CD8-positive, alpha-beta memory T cell (primary cell): Measurements from ENCODE around the gene ZDHHC11. TPM values are rescaled to one million over a fixed set of nuclear protein-coding genes. Genes with fewer than 3 reads are reported as not detected.
A peak's percentile ranks its signal among the peaks of the same experiment; 100 is the strongest.

ENCODE experiments used
- CTCF ChIA-PET: fragments of 350-600 bp; sonication (Branson Sonifier 250); formaldehyde crosslinking; loops from one replicate; lab custom pipeline; 2021; ENCODE audit warnings: antibody characterized with exemption; lab: Charles Lee
- POLR2A ChIA-PET: fragments of 350-600 bp; sonication (Branson Sonifier 250); formaldehyde crosslinking; loops from one replicate; lab custom pipeline; 2021; ENCODE audit warnings: antibody characterized with exemption; lab: Charles Lee
- DNase-seq, 5 donors: peaks; one replicate each; pipeline versions ENCODE4 v3.0.0 to v3.0.0-alpha.2; 2020 to 2022; ENCODE audit warnings: mixed read lengths in 1 of 5
- H3K27ac ChIP-seq: one replicate; pipeline ENCODE4 v1.7.0; 2013; ENCODE audit warnings: low read depth, mild to moderate bottlenecking, low read length, moderate library complexity
- H3K27me3 ChIP-seq: 2 replicates; pipeline ENCODE4 v1.7.0; 2013; ENCODE audit warnings: low read length, mild to moderate bottlenecking; ENCODE audit not compliant: insufficient read depth, poor library complexity, severe bottlenecking
- H3K36me3 ChIP-seq: 2 replicates; pipeline ENCODE4 v1.7.0; 2013; ENCODE audit warnings: mild to moderate bottlenecking, low read length, moderate library complexity; ENCODE audit not compliant: insufficient read depth
- H3K4me1 ChIP-seq: 2 replicates; pipeline ENCODE4 v1.7.0; 2013; ENCODE audit warnings: mild to moderate bottlenecking, low read length, moderate library complexity; ENCODE audit not compliant: insufficient read depth
- H3K4me3 ChIP-seq: 2 replicates; pipeline ENCODE4 v1.7.0; 2013; ENCODE audit warnings: mild to moderate bottlenecking, low read length
- H3K9me3 ChIP-seq: 2 replicates; pipeline ENCODE4 v1.7.0; 2013; ENCODE audit warnings: mild to moderate bottlenecking, low read length
- H3K27ac Mint-ChIP-seq, 8 donors: one replicate each; pipeline ENCODE4 v1.8.0; 2020 to 2021; ENCODE audit warnings: mixed read lengths in 8 of 8, mild to moderate bottlenecking in 6 of 8, inconsistent platforms in 3 of 8, moderate library complexity in 3 of 8
- H3K27me3 Mint-ChIP-seq, 2 donors: one replicate each; pipeline ENCODE4 v1.8.0; 2020 to 2021; ENCODE audit warnings: mixed read lengths in 2 of 2, mild to moderate bottlenecking in 1 of 2, moderate library complexity in 1 of 2
- H3K36me3 Mint-ChIP-seq, 3 donors: one replicate each; pipeline ENCODE4 v1.8.0; 2020 to 2021; ENCODE audit warnings: mixed read lengths in 3 of 3, inconsistent platforms in 1 of 3, mild to moderate bottlenecking in 1 of 3
- H3K4me1 Mint-ChIP-seq, 3 donors: one replicate each; pipeline ENCODE4 v1.8.0; 2020 to 2021; ENCODE audit warnings: mixed read lengths in 3 of 3, inconsistent platforms in 1 of 3, mild to moderate bottlenecking in 1 of 3
- H3K4me3 Mint-ChIP-seq, 7 donors: one replicate each; pipeline ENCODE4 v1.8.0; 2020 to 2021; ENCODE audit warnings: mixed read lengths in 7 of 7, mild to moderate bottlenecking in 6 of 7, moderate library complexity in 4 of 7, inconsistent platforms in 2 of 7
- H3K9me3 Mint-ChIP-seq, 5 donors: one replicate each; pipeline ENCODE4 v1.8.0; 2020 to 2022; ENCODE audit warnings: mixed read lengths in 5 of 5, mild to moderate bottlenecking in 3 of 5, moderate library complexity in 2 of 5, inconsistent platforms in 1 of 5
- polyA plus RNA-seq: library from polyadenylated mRNA; unstranded; fragments of 300-500 nt; fragmentation: Illumina TruSeq; gene quantifications from one replicate; pipeline ENCODE4 v1.2.3, GENCODE V29; 2021
- total RNA-seq, 2 experiments: library from RNA; stranded (reverse); gene quantifications; one replicate each; pipeline ENCODE4 v1.2.3, GENCODE V29; 2021

ZDHHC11 gene
- total and polyA plus RNA-seq, 3 experiments from 2014 or later = 4.5 to 7.2 TPM; not detected in 1

GRCh38 chr5:860506-861150 is 9.8 kb upstream of the ZDHHC11 start:
- no peaks in the 10 kb centered on the region for H3K36me3 ChIP-seq
- no peak for DNase-seq
- no peaks in the 10 kb centered on the region for H3K9me3 ChIP-seq
- Mint-ChIP-seq H3K4me3 (peak overlapping the region in 1 of 7 donors; percentile 61), H3K27me3 (no peaks in the 10 kb centered on the region), H3K4me1 (peaks cover 0 to 2% (median 0%) of the 10 kb centered on the region in 3 donors), H3K9me3 (no peaks in the 10 kb centered on the region), H3K27ac (no peak overlapping the region), H3K36me3 (peaks cover 0 to 39% (median 0%) of the 10 kb centered on the region in 3 donors)
- CTCF ChIA-PET = no interaction called here
- no peaks in the 10 kb centered on the region for H3K4me1 ChIP-seq
- H3K27ac ChIP-seq = no peak overlapping the region
- POLR2A ChIA-PET = no interaction called here
- H3K4me3 ChIP-seq = no peak overlapping the region
- no peaks in the 10 kb centered on the region for H3K27me3 ChIP-seq

- Histone ChIP-seq H3K27ac (no peak overlapping the region), H3K4me3 (no peak overlapping the region), H3K4me1 (no peaks in the 10 kb centered on the region), H3K27me3 (no peaks in the 10 kb centered on the region), H3K9me3 (no peaks in the 10 kb centered on the region), H3K36me3 (no peaks in the 10 kb centered on the region)
- peaks cover 0 to 31% (median 0%) of the 10 kb centered on the region in 3 donors for H3K36me3 Mint-ChIP-seq
- ChIA-PET CTCF (no interaction called here), POLR2A (no interaction called here)
- no peaks in the 10 kb centered on the region for H3K9me3 Mint-ChIP-seq
- H3K27ac Mint-ChIP-seq = peak overlapping the region in 1 of 8 donors; percentile 8
- H3K4me1 Mint-ChIP-seq = peaks cover 0 to 2% (median 0%) of the 10 kb centered on the region in 3 donors
- H3K4me3 Mint-ChIP-seq = no peak overlapping the region
- no peak for DNase-seq
- no peaks in the 10 kb centered on the region for H3K27me3 Mint-ChIP-seq
These were observed 9.1 kb upstream of the ZDHHC11 start for GRCh38 chr5:859798-860296.

GRCh38 chr5:859391-859790 is 8.6 kb upstream of the ZDHHC11 start:
- Mint-ChIP-seq H3K9me3 (no peaks in the 10 kb centered on the region), H3K36me3 (peaks cover 0 to 27% (median 0%) of the 10 kb centered on the region in 3 donors), H3K27ac (peak overlapping the region in 1 of 8 donors; percentile 85), H3K4me3 (no peak overlapping the region), H3K4me1 (peaks cover 0 to 2% (median 0%) of the 10 kb centered on the region in 3 donors), H3K27me3 (no peaks in the 10 kb centered on the region)
- CTCF ChIA-PET = no interaction called here
- Histone ChIP-seq H3K36me3 (no peaks in the 10 kb centered on the region), H3K4me1 (no peaks in the 10 kb centered on the region), H3K9me3 (no peaks in the 10 kb centered on the region), H3K27me3 (no peaks in the 10 kb centered on the region), H3K27ac (no peak overlapping the region), H3K4me3 (no peak overlapping the region)
- POLR2A ChIA-PET = no interaction called here
- no peak for DNase-seq

DNA sequence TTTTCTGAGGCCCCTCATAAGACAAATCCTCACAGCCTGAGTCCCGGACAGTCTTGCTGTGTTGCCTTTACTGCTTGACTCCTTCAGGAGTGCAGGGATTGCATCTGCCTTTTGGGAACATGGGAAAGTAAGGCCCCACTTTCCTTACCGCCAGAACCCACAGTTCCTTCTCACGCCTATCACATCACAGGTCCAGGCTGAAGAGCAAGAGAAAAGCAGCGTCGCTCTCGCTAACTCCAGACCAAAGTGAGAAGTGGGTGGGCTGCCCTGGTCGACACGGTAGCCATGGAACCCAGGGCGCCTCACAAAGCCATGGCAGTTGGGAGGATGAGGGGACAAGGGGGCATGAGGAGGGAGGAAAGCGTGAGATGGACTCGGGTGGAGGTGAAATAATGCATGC is 7.9 kb upstream of the ZDHHC11 start:
- no peaks in the 10 kb centered on the region for H3K9me3 ChIP-seq
- no peaks in the 10 kb centered on the region for H3K36me3 ChIP-seq
- H3K4me1 Mint-ChIP-seq = peaks cover 0 to 2% (median 0%) of the 10 kb centered on the region in 3 donors
- peaks cover 0 to 1% of the 10 kb centered on the region in 2 donors for H3K27me3 Mint-ChIP-seq
- no peak for DNase-seq
- ChIA-PET CTCF (no interaction called here), POLR2A (no interaction called here)
- peak overlapping the region in 3 of 8 donors; percentile 10 to 66 (median 56) for H3K27ac Mint-ChIP-seq
- no peak overlapping the region for H3K4me3 Mint-ChIP-seq
- H3K27ac ChIP-seq = no peak overlapping the region
- H3K4me3 ChIP-seq = no peak overlapping the region
- H3K4me1 ChIP-seq = no peaks in the 10 kb centered on the region
- no peaks in the 10 kb centered on the region for H3K9me3 Mint-ChIP-seq
- peaks cover 0 to 20% (median 0%) of the 10 kb centered on the region in 3 donors for H3K36me3 Mint-ChIP-seq
- no peaks in the 10 kb centered on the region for H3K27me3 ChIP-seq

GRCh38 chr5:856531-857425 is 6.0 kb upstream of the ZDHHC11 start:
- Histone ChIP-seq H3K4me3 (no peak overlapping the region), H3K9me3 (no peaks in the 10 kb centered on the region), H3K27me3 (no peaks in the 10 kb centered on the region), H3K4me1 (no peaks in the 10 kb centered on the region), H3K27ac (no peak overlapping the region), H3K36me3 (no peaks in the 10 kb centered on the region)
- peak in 1 of 5 donors; percentile 44 for DNase-seq
- POLR2A ChIA-PET = no interaction called here
- no peak overlapping the region for H3K4me3 Mint-ChIP-seq
- CTCF ChIA-PET = no interaction called here
- H3K9me3 Mint-ChIP-seq = no peaks in the 10 kb centered on the region
- H3K27me3 Mint-ChIP-seq = peaks cover 1 to 5% of the 10 kb centered on the region in 2 donors
- H3K27ac Mint-ChIP-seq = no peak overlapping the region
- peaks cover 0 to 4% (median 0%) of the 10 kb centered on the region in 3 donors for H3K36me3 Mint-ChIP-seq
- H3K4me1 Mint-ChIP-seq = peaks cover 0 to 2% (median 0%) of the 10 kb centered on the region in 3 donors

- DNase-seq = peak in 1 of 5 donors; percentile 34
- H3K9me3 ChIP-seq = no peaks in the 10 kb centered on the region
- no peaks in the 10 kb centered on the region for H3K36me3 ChIP-seq
- H3K9me3 Mint-ChIP-seq = no peaks in the 10 kb centered on the region
- peaks cover 1 to 5% of the 10 kb centered on the region in 2 donors for H3K27me3 Mint-ChIP-seq
- H3K27ac Mint-ChIP-seq = no peak overlapping the region
- ChIA-PET POLR2A (no interaction called here), CTCF (no interaction called here)
- H3K36me3 Mint-ChIP-seq = peaks cover 0 to 4% (median 0%) of the 10 kb centered on the region in 3 donors
- H3K4me1 ChIP-seq = no peaks in the 10 kb centered on the region
- no peak overlapping the region for H3K4me3 Mint-ChIP-seq
- no peaks in the 10 kb centered on the region for H3K27me3 ChIP-seq
- H3K27ac ChIP-seq = no peak overlapping the region
- peaks cover 0 to 2% (median 0%) of the 10 kb centered on the region in 3 donors for H3K4me1 Mint-ChIP-seq
- H3K4me3 ChIP-seq = no peak overlapping the region
These were observed 5.2 kb upstream of the ZDHHC11 start for GRCh38 chr5:855771-856530.

- POLR2A ChIA-PET = no interaction called here
- H3K36me3 ChIP-seq = no peaks in the 10 kb centered on the region
- H3K27me3 ChIP-seq = no peaks in the 10 kb centered on the region
- Mint-ChIP-seq H3K4me3 (no peak overlapping the region), H3K4me1 (peaks cover 0 to 2% (median 0%) of the 10 kb centered on the region in 3 donors), H3K27ac (peak overlapping the region in 1 of 8 donors; percentile 68), H3K27me3 (peaks cover 1 to 5% of the 10 kb centered on the region in 2 donors), H3K36me3 (peaks cover 0 to 4% (median 0%) of the 10 kb centered on the region in 3 donors), H3K9me3 (no peaks in the 10 kb centered on the region)
- DNase-seq = peak in 1 of 5 donors; percentile 33
- no peaks in the 10 kb centered on the region for H3K4me1 ChIP-seq
- CTCF ChIA-PET = no interaction called here
- no peak overlapping the region for H3K27ac ChIP-seq
- no peaks in the 10 kb centered on the region for H3K9me3 ChIP-seq
- H3K4me3 ChIP-seq = no peak overlapping the region
These were observed 4.4 kb upstream of the ZDHHC11 start for GRCh38 chr5:854966-855743.
